HCT116 (cell line): ENCODE results near the gene STK11. TPM values are rescaled to one million over a fixed set of nuclear protein-coding genes. Genes with fewer than 3 reads are reported as not detected.

Experiments used
- ATAC-seq: fragments of 200-7000 bp; cut with Tn5 transposase; 2 replicates; pipeline ENCODE4 v1.9.1; 2020; ENCODE audit warnings: mild to moderate bottlenecking, moderate library complexity
- BruUV-seq: library from RNA; stranded (reverse); fragments of 400-500 nt; replicated peaks from 2 replicates; lab custom pipeline; 2021; lab: Mats Ljungman, UMichigan
- CTCF ChIA-PET: fragments of 300-600 bp; sonication (Branson Sonifier 250); formaldehyde crosslinking; loops from one replicate; lab custom pipeline; 2021; ENCODE audit warnings: antibody characterized with exemption; lab: Charles Lee
- POLR2A ChIA-PET: fragments of 300-600, 350-600 bp; sonication (Branson Sonifier 250); formaldehyde crosslinking; loops from one replicate; lab custom pipeline; 2021; ENCODE audit warnings: antibody characterized with exemption; lab: Charles Lee
- RAD21 ChIA-PET, 2 experiments: fragments of 300-600 bp; sonication (Branson Sonifier 250); formaldehyde crosslinking; loops; one replicate each; lab custom pipeline; 2023; ENCODE audit warnings: low total read pairs in 2 of 2; ENCODE audit not compliant: uncharacterized antibody in 2 of 2, unreplicated experiment in 2 of 2, low non-redundant PET in 1 of 2; lab: Charles Lee
- DNase-seq: peaks from one replicate; pipeline ENCODE4 v3.0.0-alpha.2; 2010; ENCODE audit warnings: low read depth, low spot score
- H2AFZ ChIP-seq: fragments of 200-600 bp; shearing (Covaris generic), sonication (generic); 2 replicates; pipeline ENCODE4 v1.6.1; 2017; ENCODE audit warnings: low read depth, mixed run types, mixed read lengths, antibody characterized with exemption, low read length; ENCODE audit not compliant: poor library complexity, severe bottlenecking
- H3K27ac ChIP-seq: 2 replicates; pipeline ENCODE4 v1.5.1; 2012; ENCODE audit warnings: low read depth, low read length
- H3K27me3 ChIP-seq: fragments of 200-600 bp; sonication (generic); 2 replicates; pipeline ENCODE4 v1.6.1; 2016; ENCODE audit warnings: mixed run types, low read length, mixed read lengths; ENCODE audit not compliant: insufficient read depth
- H3K36me3 ChIP-seq, 2 experiments: fragments of 200-500 bp in 1 of 2; fragments of 200-600 bp in 1 of 2; sonication (Bioruptor generic) in 1 of 2; sonication (generic) in 1 of 2; 2 replicates each; pipeline versions ENCODE4 v1.5.1 to v1.6.1; 2014 to 2016; ENCODE audit warnings: low read length in 2 of 2, inconsistent platforms in 1 of 2, mixed read lengths in 1 of 2, mixed run types in 1 of 2; ENCODE audit not compliant: insufficient read depth in 2 of 2, control insufficient read depth in 1 of 2
- H3K4me1 ChIP-seq, 2 experiments: fragments of 200-600 bp in 1 of 2; sonication (generic) in 1 of 2; 2 replicates each; pipeline versions ENCODE4 v1.5.1 to v1.6.1; 2012 to 2017; ENCODE audit warnings: low read length in 2 of 2, inconsistent platforms in 1 of 2, mild to moderate bottlenecking in 1 of 2, mixed read lengths in 1 of 2, mixed run types in 1 of 2, moderate library complexity in 1 of 2; ENCODE audit not compliant: insufficient read depth in 2 of 2, control insufficient read depth in 1 of 2
- H3K4me2 ChIP-seq: fragments of 200-600 bp; sonication (generic); 2 replicates; pipeline ENCODE4 v1.6.1; 2017; ENCODE audit warnings: mixed run types, low read length, mixed read lengths
- H3K4me3 ChIP-seq, 2 experiments: fragments of 200-600 bp in 1 of 2; sonication (generic) in 1 of 2; replicated peaks in 1 of 2; 2 replicates each; pipeline ENCODE4 v1.5.1; 2011 to 2016; ENCODE audit warnings: low read length in 2 of 2, control low read depth in 1 of 2, low read depth in 1 of 2, mild to moderate bottlenecking in 1 of 2, mixed read lengths in 1 of 2, mixed run types in 1 of 2
- H3K79me2 ChIP-seq: fragments of 200-600 bp; sonication (generic); 2 replicates; pipeline ENCODE4 v1.6.1; 2017; ENCODE audit warnings: mild to moderate bottlenecking, mixed run types, low read length, moderate library complexity, mixed read lengths; ENCODE audit not compliant: insufficient read depth
- H3K9ac ChIP-seq: fragments of 200-600 bp; sonication (generic); 2 replicates; pipeline ENCODE4 v1.6.1; 2016; ENCODE audit warnings: low read length, mixed read lengths
- H3K9me2 ChIP-seq: fragments of 200-600 bp; sonication (generic), shearing (Covaris generic); 2 replicates; pipeline ENCODE4 v1.6.1; 2017; ENCODE audit warnings: mixed run types, mild to moderate bottlenecking, moderate library complexity; ENCODE audit not compliant: insufficient read depth
- H3K9me3 ChIP-seq, 2 experiments: fragments of 200-500 bp in 1 of 2; fragments of 200-600 bp in 1 of 2; sonication (Bioruptor generic) in 1 of 2; sonication (generic) in 1 of 2; 2 replicates each; pipeline ENCODE4 v1.6.1; 2014 to 2017; ENCODE audit warnings: low read length in 2 of 2, mixed read lengths in 2 of 2, inconsistent platforms in 1 of 2, low read depth in 1 of 2, mild to moderate bottlenecking in 1 of 2, mixed run types in 1 of 2, moderate library complexity in 1 of 2; ENCODE audit not compliant: control insufficient read depth in 1 of 2, insufficient read depth in 1 of 2
- H4K20me1 ChIP-seq: fragments of 200-600 bp; sonication (generic), shearing (Covaris generic); 2 replicates; pipeline ENCODE4 v1.6.1; 2017; ENCODE audit warnings: mixed run types, mild to moderate bottlenecking, moderate library complexity; ENCODE audit not compliant: insufficient read depth
- CEBPB ChIP-seq: IDR thresholded peaks from 2 replicates; pipeline ENCODE4 v1.6.1; 2012; ENCODE audit warnings: low read depth
- EGR1 ChIP-seq: IDR thresholded peaks from 2 replicates; pipeline ENCODE4 v1.6.1; 2012; ENCODE audit warnings: low read depth
- ELF1 ChIP-seq: IDR thresholded peaks from 2 replicates; pipeline ENCODE4 v1.6.1; 2012; ENCODE audit warnings: low read depth, borderline replicate concordance
- EZH2 ChIP-seq: fragments of 200-600 bp; sonication (generic); IDR thresholded peaks from 2 replicates; pipeline ENCODE4 v1.6.1; 2017; ENCODE audit warnings: antibody characterized with exemption, mixed run types
- EZH2phosphoT487 ChIP-seq: fragments of 200-600 bp; IDR thresholded peaks from 2 replicates; pipeline ENCODE4 v1.6.1; 2018; ENCODE audit warnings: antibody characterized with exemption, borderline replicate concordance
- FOSL1 ChIP-seq: IDR thresholded peaks from 2 replicates; pipeline ENCODE4 v1.6.1; 2012; ENCODE audit warnings: low read depth
- JUND ChIP-seq: IDR thresholded peaks from 2 replicates; pipeline ENCODE4 v1.6.1; 2012
- MAX ChIP-seq: IDR thresholded peaks from 2 replicates; pipeline ENCODE4 v1.6.1; 2012
- POLR2A ChIP-seq: IDR thresholded peaks from 2 replicates; pipeline ENCODE4 v1.7.0; 2011; ENCODE audit warnings: borderline replicate concordance; ENCODE audit not compliant: insufficient read depth, insufficient read length; ENCODE audit errors: extremely low read depth
- POLR2AphosphoS5 ChIP-seq: IDR thresholded peaks from 2 replicates; pipeline ENCODE4 v1.6.1; 2011; ENCODE audit warnings: mild to moderate bottlenecking, low read depth, low read length, moderate library complexity
- RAD21 ChIP-seq: IDR thresholded peaks from 2 replicates; pipeline ENCODE4 v1.6.1; 2012; ENCODE audit warnings: low read depth, mild to moderate bottlenecking
- SIN3A ChIP-seq: IDR thresholded peaks from 2 replicates; pipeline ENCODE4 v1.6.1; 2012; ENCODE audit warnings: low read depth
- TCF7L2 ChIP-seq: IDR thresholded peaks from 2 replicates; pipeline ENCODE4 v1.7.0; 2011; ENCODE audit warnings: borderline replicate concordance, inconsistent platforms; ENCODE audit not compliant: insufficient read depth, insufficient read length; ENCODE audit errors: extremely low read depth
- YY1 ChIP-seq: IDR thresholded peaks from 2 replicates; pipeline ENCODE4 v1.6.1; 2011; ENCODE audit warnings: low read length, low read depth, moderate library complexity, mild to moderate bottlenecking; ENCODE audit not compliant: insufficient replicate concordance; ENCODE audit errors: extremely low read depth
- ZNF274 ChIP-seq: fragments of 200-500 bp; sonication (Bioruptor generic); IDR thresholded peaks from 2 replicates; pipeline ENCODE4 v1.6.1; 2014; ENCODE audit warnings: mild to moderate bottlenecking, low read depth, low read length, inconsistent platforms
- intact Hi-C: fragments of 100-400 bp; cut with micrococcal nuclease; formaldehyde crosslinking; loops from 2 replicates; pipeline ENCODE4 v1.10.0; 2022
- total RNA-seq: library from RNA; stranded (reverse); gene quantifications from one replicate; pipeline ENCODE4 v1.2.1, GENCODE V29; 2021; ENCODE audit not compliant: unreplicated experiment
- TF ChIP-seq, protein P1 (sequence below): IDR thresholded peaks from 2 replicates; pipeline ENCODE4 v1.6.1; 2012; ENCODE audit warnings: low read depth
- TF ChIP-seq, protein P2 (sequence below): IDR thresholded peaks from 2 replicates; pipeline ENCODE4 v1.6.1; 2011; ENCODE audit warnings: mild to moderate bottlenecking, low read length, moderate library complexity; ENCODE audit not compliant: insufficient replicate concordance; ENCODE audit errors: extremely low read depth
- TF ChIP-seq, protein P3 (sequence below): IDR thresholded peaks from 2 replicates; pipeline ENCODE4 v1.6.1; 2012
- TF ChIP-seq, protein P4 (sequence below), 3 experiments: fragments of 200-600 bp in 1 of 3; sonication (generic) in 1 of 3; IDR thresholded peaks in 2 of 3; conservative IDR thresholded peaks in 1 of 3; 2 replicates each; pipeline ENCODE4 v1.5.1; 2012 to 2017; ENCODE audit warnings: low read depth in 2 of 3, low read length in 2 of 3, antibody characterized with exemption in 1 of 3, borderline replicate concordance in 1 of 3, control low read depth in 1 of 3, mild to moderate bottlenecking in 1 of 3, mixed read lengths in 1 of 3, mixed run types in 1 of 3, moderate library complexity in 1 of 3; ENCODE audit not compliant: insufficient read depth in 1 of 3

Gene STK11
- total RNA-seq, 1 experiment from 2014 or later, result 86.9 TPM

DNA sequence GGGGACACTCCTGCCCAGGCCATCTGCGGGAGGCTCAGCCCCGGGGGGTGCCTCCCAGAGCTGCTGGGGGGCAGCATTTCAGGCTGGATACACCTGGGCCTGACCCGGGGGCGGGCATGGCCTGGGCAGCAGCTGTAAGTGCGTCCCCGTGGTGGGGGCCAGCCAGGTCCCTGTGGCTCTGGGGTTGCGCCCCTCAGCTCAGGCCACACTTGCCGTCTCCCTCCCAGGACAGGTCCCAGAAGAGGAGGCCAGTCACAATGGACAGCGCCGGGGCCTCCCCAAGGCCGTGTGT lies 20.6 kb downstream of the STK11 start:
- intact Hi-C loops, result no loop called here
- peaks cover 2% of the 10 kb centered on the region; the same call in 1 of the 2 replicates for H3K79me2 ChIP-seq
- H3K36me3 ChIP-seq, result peaks cover 0 to 6% of the 10 kb centered on the region in 2 experiments; a peak in 2 of 4 replicates
- DNase-seq, result no peak
- H3K9me3 ChIP-seq, result no peaks in the 10 kb centered on the region
- ChIA-PET POLR2A (no interaction called here), RAD21 (no interaction called here), CTCF (interaction anchor here (0.9 to 1.4 kb wide), 3 partner anchors 15 to 40 kb away, joined by 3 to 5 read pairs (median 4); no protein-coding TSS in a partner anchor)
- no peak overlapping the region for H3K4me3 ChIP-seq
- no peak overlapping the region for H3K9ac ChIP-seq
- H2AFZ ChIP-seq, result no peak overlapping the region
- H4K20me1 ChIP-seq, result no peaks in the 10 kb centered on the region
- H3K4me1 ChIP-seq, result peaks cover 15 to 25% of the 10 kb centered on the region in 2 experiments
- no TSS peak for BruUV-seq
- H3K4me2 ChIP-seq, result no peak overlapping the region
- H3K27ac ChIP-seq, result peak overlapping the region; percentile 92; the same call in 1 of the 2 replicates
- no peak for ATAC-seq
- no peaks in the 10 kb centered on the region for H3K9me2 ChIP-seq
- no peaks in the 10 kb centered on the region for H3K27me3 ChIP-seq
- TF ChIP-seq ELF1 (no peak), EGR1 (no peak), POLR2AphosphoS5 (no peak), TCF7L2 (no peak), EZH2 (no peak), POLR2A (no peak), SIN3A (no peak), CEBPB (no peak), MAX (no peak), FOSL1 (no peak), ZNF274 (no peak), EZH2phosphoT487 (no peak), YY1 (no peak), JUND (no peak), RAD21 (no peak)
- TF ChIP-seq, protein P1, sequence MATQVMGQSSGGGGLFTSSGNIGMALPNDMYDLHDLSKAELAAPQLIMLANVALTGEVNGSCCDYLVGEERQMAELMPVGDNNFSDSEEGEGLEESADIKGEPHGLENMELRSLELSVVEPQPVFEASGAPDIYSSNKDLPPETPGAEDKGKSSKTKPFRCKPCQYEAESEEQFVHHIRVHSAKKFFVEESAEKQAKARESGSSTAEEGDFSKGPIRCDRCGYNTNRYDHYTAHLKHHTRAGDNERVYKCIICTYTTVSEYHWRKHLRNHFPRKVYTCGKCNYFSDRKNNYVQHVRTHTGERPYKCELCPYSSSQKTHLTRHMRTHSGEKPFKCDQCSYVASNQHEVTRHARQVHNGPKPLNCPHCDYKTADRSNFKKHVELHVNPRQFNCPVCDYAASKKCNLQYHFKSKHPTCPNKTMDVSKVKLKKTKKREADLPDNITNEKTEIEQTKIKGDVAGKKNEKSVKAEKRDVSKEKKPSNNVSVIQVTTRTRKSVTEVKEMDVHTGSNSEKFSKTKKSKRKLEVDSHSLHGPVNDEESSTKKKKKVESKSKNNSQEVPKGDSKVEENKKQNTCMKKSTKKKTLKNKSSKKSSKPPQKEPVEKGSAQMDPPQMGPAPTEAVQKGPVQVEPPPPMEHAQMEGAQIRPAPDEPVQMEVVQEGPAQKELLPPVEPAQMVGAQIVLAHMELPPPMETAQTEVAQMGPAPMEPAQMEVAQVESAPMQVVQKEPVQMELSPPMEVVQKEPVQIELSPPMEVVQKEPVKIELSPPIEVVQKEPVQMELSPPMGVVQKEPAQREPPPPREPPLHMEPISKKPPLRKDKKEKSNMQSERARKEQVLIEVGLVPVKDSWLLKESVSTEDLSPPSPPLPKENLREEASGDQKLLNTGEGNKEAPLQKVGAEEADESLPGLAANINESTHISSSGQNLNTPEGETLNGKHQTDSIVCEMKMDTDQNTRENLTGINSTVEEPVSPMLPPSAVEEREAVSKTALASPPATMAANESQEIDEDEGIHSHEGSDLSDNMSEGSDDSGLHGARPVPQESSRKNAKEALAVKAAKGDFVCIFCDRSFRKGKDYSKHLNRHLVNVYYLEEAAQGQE, result no peak
- TF ChIP-seq, protein P2, sequence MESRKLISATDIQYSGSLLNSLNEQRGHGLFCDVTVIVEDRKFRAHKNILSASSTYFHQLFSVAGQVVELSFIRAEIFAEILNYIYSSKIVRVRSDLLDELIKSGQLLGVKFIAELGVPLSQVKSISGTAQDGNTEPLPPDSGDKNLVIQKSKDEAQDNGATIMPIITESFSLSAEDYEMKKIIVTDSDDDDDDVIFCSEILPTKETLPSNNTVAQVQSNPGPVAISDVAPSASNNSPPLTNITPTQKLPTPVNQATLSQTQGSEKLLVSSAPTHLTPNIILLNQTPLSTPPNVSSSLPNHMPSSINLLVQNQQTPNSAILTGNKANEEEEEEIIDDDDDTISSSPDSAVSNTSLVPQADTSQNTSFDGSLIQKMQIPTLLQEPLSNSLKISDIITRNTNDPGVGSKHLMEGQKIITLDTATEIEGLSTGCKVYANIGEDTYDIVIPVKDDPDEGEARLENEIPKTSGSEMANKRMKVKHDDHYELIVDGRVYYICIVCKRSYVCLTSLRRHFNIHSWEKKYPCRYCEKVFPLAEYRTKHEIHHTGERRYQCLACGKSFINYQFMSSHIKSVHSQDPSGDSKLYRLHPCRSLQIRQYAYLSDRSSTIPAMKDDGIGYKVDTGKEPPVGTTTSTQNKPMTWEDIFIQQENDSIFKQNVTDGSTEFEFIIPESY, result no peak
- TF ChIP-seq, protein P3, sequence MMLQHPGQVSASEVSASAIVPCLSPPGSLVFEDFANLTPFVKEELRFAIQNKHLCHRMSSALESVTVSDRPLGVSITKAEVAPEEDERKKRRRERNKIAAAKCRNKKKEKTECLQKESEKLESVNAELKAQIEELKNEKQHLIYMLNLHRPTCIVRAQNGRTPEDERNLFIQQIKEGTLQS, result no peak
- TF ChIP-seq, protein P4, sequence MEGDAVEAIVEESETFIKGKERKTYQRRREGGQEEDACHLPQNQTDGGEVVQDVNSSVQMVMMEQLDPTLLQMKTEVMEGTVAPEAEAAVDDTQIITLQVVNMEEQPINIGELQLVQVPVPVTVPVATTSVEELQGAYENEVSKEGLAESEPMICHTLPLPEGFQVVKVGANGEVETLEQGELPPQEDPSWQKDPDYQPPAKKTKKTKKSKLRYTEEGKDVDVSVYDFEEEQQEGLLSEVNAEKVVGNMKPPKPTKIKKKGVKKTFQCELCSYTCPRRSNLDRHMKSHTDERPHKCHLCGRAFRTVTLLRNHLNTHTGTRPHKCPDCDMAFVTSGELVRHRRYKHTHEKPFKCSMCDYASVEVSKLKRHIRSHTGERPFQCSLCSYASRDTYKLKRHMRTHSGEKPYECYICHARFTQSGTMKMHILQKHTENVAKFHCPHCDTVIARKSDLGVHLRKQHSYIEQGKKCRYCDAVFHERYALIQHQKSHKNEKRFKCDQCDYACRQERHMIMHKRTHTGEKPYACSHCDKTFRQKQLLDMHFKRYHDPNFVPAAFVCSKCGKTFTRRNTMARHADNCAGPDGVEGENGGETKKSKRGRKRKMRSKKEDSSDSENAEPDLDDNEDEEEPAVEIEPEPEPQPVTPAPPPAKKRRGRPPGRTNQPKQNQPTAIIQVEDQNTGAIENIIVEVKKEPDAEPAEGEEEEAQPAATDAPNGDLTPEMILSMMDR (IDR thresholded peaks at IDR 0.05 in 2 of 3, conservative IDR thresholded peaks at IDR 0.05 in 1 of 3; ENCODE audit: borderline replicate concordance in 1 of 3, insufficient read depth in 1 of 3, low read depth in 2 of 3, low read length in 2 of 3), result no peak
